ENCODE measurements around the gene DMXL2.
"Not testable (repeated sequence)": the region's sequence is repeated elsewhere in the genome, so short reads cannot be mapped to it uniquely, and the experiment has no call there.

DMXL2 gene

GRCh38 chr15:51576911-51577500, 45.6 kb downstream of the DMXL2 start:
- DNase-seq (ENCODE audit: low spot score), result no peak

GRCh38 chr15:51576286-51576850, 46.2 kb downstream of the DMXL2 start:
- DNase-seq (ENCODE audit: low spot score), result no peak

- DNase-seq (ENCODE audit: low spot score), result no peak
Measured at GRCh38 chr15:51575775-51576174, 46.8 kb downstream of the DMXL2 start.

GRCh38 chr15:51573352-51573751, 49.2 kb downstream of the DMXL2 start:
- DNase-seq (ENCODE audit: low spot score), result not testable (repeated sequence)

- not testable (repeated sequence) for DNase-seq (ENCODE audit: low spot score)
Measured at GRCh38 chr15:51568939-51569784, 53.4 kb downstream of the DMXL2 start.

GRCh38 chr15:51561271-51561670, 61.3 kb downstream of the DMXL2 start:
- no peak for DNase-seq (ENCODE audit: low spot score)

GRCh38 chr15:51558876-51559275, 63.7 kb downstream of the DMXL2 start:
- DNase-seq (ENCODE audit: low spot score), result no peak

GRCh38 chr15:51558411-51558810, 64.2 kb downstream of the DMXL2 start:
- no peak for DNase-seq (ENCODE audit: low spot score)

- no peak for DNase-seq (ENCODE audit: low spot score)
Measured at GRCh38 chr15:51550841-51551240, 71.7 kb downstream of the DMXL2 start.

- DNase-seq (ENCODE audit: low spot score), result no peak
Measured at GRCh38 chr15:51547656-51548055, 74.9 kb downstream of the DMXL2 start.

- DNase-seq (ENCODE audit: low spot score), result peak; percentile 7
Measured at GRCh38 chr15:51536965-51537574, 85.5 kb downstream of the DMXL2 start.

GRCh38 chr15:51533672-51534398, 88.7 kb downstream of the DMXL2 start:
- DNase-seq (ENCODE audit: low spot score), result no peak

- no peak for DNase-seq (ENCODE audit: low spot score)
Measured at GRCh38 chr15:51526955-51527354, 95.6 kb downstream of the DMXL2 start.

- DNase-seq (ENCODE audit: low spot score), result no peak
Measured at GRCh38 chr15:51524376-51524775, 98.2 kb downstream of the DMXL2 start.

- no peak for DNase-seq (ENCODE audit: low spot score)
Measured at GRCh38 chr15:51516291-51516690, 106.3 kb downstream of the DMXL2 start.

GRCh38 chr15:51505251-51505650, 117.3 kb downstream of the DMXL2 start:
- peak; percentile 19 for DNase-seq (ENCODE audit: low spot score)

GRCh38 chr15:51503003-51503402, 119.6 kb downstream of the DMXL2 start:
- DNase-seq (ENCODE audit: low spot score), result no peak

- DNase-seq (ENCODE audit: low spot score), result peak; percentile 56
Measured at GRCh38 chr15:51499379-51499976, 123.1 kb downstream of the DMXL2 start.

GRCh38 chr15:51497806-51498205, 124.8 kb downstream of the DMXL2 start:
- DNase-seq (ENCODE audit: low spot score), result no peak

- DNase-seq (ENCODE audit: low spot score), result no peak
Measured at GRCh38 chr15:51496246-51496645, 126.3 kb downstream of the DMXL2 start.

- DNase-seq (ENCODE audit: low spot score), result no peak
Measured at GRCh38 chr15:51494411-51495314, 127.9 kb downstream of the DMXL2 start.
